ENCODE results near the gene GALNT10. TPM values are rescaled to one million over a fixed set of nuclear protein-coding genes. Genes with fewer than 3 reads are reported as not detected.

Gene GALNT10
- total RNA-seq, 1 donor = 46.5 TPM

DNA sequence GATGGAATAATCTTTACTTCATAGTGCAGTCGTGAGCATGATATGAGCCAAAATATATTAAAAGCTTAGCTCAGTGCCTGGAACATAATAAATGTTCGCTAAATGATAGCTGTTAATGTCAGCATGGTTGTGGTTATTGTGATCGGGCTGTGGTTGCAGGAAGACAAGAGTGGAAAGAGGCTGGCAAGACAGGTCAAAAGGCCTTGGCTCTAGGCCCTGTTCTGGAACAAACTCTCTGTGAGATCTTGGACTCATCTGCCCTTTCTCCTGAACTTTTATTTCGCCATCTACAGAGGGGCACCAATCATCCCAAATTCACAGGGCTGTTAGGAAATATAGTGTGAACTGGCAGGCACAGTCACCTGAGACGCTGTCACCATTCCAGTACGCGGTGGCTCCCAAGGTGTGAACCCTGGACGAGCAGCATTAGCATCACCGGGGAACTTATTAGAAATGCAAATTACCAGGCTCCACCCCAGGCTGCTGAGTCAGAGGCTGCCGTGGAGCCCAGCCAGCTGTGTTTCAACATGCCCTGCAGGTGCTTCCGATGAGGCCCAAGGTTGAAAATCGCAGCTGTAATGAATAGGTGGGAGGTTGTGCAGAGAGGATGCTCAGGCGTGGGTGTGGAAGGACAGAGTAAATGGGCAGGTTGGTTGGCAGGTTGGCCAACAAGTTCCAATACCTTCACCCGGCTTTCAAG is 205.0 kb downstream of the GALNT10 start:
- TF ChIP-seq, protein P1, sequence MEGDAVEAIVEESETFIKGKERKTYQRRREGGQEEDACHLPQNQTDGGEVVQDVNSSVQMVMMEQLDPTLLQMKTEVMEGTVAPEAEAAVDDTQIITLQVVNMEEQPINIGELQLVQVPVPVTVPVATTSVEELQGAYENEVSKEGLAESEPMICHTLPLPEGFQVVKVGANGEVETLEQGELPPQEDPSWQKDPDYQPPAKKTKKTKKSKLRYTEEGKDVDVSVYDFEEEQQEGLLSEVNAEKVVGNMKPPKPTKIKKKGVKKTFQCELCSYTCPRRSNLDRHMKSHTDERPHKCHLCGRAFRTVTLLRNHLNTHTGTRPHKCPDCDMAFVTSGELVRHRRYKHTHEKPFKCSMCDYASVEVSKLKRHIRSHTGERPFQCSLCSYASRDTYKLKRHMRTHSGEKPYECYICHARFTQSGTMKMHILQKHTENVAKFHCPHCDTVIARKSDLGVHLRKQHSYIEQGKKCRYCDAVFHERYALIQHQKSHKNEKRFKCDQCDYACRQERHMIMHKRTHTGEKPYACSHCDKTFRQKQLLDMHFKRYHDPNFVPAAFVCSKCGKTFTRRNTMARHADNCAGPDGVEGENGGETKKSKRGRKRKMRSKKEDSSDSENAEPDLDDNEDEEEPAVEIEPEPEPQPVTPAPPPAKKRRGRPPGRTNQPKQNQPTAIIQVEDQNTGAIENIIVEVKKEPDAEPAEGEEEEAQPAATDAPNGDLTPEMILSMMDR (IDR thresholded peaks at IDR 0.05; ENCODE audit: insufficient read depth, low read length) = no peak
- no peak overlapping the region for H3K4me3 ChIP-seq (ENCODE audit: low read depth, low read length)
- no peak for DNase-seq (ENCODE audit: low read depth)

DNA sequence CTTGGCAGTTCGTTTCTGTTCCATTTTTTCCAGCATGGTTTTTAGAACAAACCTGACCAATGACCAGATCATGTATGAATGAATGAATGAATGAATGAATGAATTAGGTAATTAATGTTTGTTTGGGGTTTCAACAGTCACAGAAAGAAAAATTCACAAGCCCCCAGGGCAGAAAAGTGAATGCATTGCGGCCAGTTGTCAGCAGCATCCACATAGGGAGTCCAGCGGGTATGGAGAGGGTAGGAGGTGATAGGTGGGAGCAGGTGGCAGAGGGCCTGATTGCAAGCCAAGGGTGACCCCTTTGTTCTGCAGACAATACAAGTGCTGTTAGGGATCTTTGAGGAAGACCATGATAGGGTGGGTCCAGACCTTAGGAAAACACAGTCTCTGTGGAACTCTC is 205.6 kb downstream of the GALNT10 start:
- DNase-seq (ENCODE audit: low read depth) = no peak
- H3K4me3 ChIP-seq (ENCODE audit: low read depth, low read length) = no peak overlapping the region
- TF ChIP-seq, protein P1 (IDR thresholded peaks at IDR 0.05; ENCODE audit: insufficient read depth, low read length) = no peak

DNA sequence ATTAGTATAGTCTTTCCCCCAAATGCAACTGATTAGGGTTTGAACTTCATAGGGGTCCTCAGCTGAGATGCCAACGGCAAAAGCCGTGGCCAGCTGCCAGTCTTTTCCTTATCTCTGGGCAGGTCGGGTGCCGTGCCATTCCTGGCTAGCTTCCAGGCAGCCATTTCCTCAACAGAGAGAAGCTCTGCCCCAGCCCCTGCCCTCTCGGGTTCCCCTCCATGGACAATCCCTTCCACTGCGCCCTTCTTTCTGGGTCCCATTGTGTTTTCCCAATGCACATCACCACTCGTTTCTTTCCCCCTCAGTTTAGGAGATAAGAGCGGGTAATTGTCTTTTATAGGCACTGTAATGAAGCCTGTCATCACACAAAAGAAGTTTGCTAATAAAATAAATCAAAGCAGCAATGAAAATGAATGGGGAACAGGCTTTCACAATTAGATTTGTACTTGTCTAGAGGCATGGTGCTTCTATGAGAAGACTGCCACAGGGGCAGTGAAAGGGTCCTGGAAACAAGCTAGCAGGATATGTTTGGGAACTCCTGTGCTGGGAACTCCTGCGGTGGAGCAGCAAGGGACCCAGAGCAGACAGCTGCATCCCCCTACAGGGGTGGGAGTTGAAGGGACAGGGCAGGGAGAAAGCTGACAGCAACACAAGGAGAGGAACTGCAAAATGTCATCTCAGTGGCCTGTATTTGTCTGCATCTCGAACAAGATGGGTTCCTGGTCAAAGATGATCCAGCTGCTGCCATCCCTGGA is 207.3 kb downstream of the GALNT10 start:
- no peak for DNase-seq (ENCODE audit: low read depth)
- no peak overlapping the region for H3K4me3 ChIP-seq (ENCODE audit: low read depth, low read length)
- TF ChIP-seq, protein P1 (IDR thresholded peaks at IDR 0.05; ENCODE audit: insufficient read depth, low read length) = no peak

DNA sequence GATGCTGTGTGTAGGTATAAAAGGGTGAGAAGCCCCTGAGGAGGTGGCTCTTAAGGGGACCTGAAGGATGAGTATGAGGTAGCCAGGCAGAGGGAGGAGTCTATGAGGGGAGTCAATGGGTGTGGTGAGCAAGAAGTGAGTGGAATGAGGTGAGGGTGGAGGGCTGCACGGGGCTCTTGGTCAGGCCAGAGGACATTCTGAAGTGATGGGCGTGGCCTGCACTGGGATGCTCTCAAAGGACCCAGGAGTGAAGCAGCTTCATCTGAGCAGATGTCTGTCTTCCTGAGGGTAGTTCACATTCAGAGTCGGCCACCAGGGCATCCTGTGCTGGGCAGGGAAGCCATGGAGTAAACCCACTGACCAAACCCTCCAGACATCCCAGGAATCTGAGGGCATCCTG is 210.1 kb downstream of the GALNT10 start:
- DNase-seq (ENCODE audit: low read depth) = no peak
- TF ChIP-seq, protein P1 (IDR thresholded peaks at IDR 0.05; ENCODE audit: insufficient read depth, low read length) = no peak
- no peak overlapping the region for H3K4me3 ChIP-seq (ENCODE audit: low read depth, low read length)

DNA sequence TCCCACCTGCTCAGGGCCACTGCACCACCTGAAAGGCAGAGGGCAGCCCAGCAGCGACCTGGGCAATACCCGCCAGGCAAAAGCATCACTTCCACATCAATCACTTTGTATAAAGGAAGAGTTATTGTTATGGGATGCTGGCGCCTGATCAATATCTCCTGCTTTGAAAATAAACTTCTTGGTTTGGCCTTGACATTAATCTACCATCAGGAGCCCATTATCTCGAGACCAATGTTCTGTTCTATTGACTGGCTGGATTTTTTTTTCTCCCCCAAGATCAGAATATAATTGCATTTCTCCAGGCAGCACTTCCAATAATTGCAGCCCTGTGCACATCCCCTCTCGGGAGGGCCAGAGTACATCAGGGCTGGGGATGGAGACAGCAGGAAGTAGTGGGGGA is 210.8 kb downstream of the GALNT10 start:
- no peak for DNase-seq (ENCODE audit: low read depth)
- H3K4me3 ChIP-seq (ENCODE audit: low read depth, low read length) = no peak overlapping the region
- TF ChIP-seq, protein P1 (IDR thresholded peaks at IDR 0.05; ENCODE audit: insufficient read depth, low read length) = no peak

DNA sequence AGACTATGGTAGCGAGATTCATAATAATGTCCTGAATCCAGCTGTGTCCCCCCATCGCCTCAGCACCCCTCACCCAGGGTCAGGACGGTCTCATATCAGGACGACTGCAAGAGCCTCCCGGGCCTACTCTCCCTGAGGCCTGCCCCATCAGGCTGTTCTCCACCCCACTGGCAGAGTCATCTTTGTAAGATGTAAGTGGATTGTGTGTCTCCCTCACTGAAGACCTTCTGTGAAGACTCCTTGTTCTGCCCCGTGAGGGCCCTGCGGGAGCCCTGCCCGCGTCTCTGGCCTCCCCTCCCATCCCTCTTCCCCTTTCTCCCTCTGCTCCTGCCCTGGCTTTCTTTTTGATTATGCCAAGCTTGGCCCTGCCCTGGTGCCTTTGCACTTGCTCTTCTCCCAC is 211.4 kb downstream of the GALNT10 start:
- no peak overlapping the region for H3K4me3 ChIP-seq (ENCODE audit: low read depth, low read length)
- TF ChIP-seq, protein P1 (IDR thresholded peaks at IDR 0.05; ENCODE audit: insufficient read depth, low read length) = no peak
- no peak for DNase-seq (ENCODE audit: low read depth)

Data from fibroblast of the aortic adventitia (primary cell).